CMK (cell line): Measurements from ENCODE around the gene OTOGL.
A peak's percentile ranks its signal among the peaks of the same experiment; 100 is the strongest.
"Not testable (repeated sequence)": the region's sequence is repeated elsewhere in the genome, so short reads cannot be mapped to it uniquely, and the experiment has no call there.

Experiments used
- DNase-seq: peaks from one replicate; pipeline ENCODE4 v3.0.0-alpha.2; 2010; ENCODE audit warnings: low read depth

OTOGL gene

DNA sequence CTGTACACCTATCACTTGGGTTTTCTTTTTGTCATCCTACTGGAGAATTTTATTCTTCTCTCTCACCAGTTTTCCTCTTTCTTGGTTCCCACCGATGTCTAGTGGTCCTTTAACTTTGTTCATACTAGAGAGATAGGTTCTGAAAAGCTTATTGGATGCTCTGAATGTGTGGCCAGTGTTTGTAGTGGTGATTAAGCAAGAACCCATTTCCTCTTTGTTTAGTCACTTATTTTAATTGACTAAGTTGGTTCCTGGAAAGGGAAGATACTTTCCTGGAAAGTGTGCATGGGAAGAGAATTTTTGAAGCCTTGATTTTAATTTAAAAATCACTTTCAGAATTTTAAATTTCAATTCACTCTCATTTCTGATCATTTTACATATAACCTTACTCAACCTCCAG, 127.2 kb downstream of the OTOGL start:
- DNase-seq: no peak

DNA sequence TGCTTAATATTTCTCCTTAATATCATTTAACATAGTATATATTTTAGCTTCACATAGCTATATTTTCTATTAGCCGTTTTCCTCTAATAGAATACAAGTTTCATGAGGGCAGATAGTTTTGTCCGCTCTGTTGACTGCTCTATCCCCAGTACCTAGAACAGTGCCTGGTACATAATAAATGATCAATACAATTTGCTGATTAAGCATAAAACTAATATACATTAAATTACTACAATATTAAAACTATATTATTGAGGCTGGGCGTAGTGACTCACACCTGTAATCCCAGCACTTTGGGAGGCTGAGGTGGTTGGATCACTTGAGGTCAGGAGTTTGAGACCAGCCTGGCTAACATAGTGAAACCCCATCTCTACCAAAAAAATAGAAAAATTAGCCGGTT, 128.6 kb downstream of the OTOGL start:
- not testable (repeated sequence) for DNase-seq

DNA sequence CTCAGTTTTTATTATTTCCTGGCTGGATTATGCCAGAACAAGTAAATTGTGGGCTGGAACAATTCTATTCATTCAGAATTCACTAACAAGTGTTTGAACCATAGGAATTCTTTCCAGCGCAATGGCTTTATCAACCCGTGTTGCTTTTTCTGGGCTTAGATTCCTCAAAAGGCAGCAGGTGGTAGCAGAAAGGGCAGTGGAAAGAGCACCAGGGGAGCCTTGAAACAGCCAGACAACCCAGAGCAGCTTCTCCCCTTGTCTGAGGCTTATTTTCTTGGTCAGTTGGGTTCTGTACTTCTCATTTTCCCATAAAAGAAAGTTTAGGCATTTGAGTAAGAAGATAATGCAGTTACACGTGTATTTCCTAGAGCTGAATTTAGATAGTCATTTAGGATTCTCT, 130.7 kb downstream of the OTOGL start:
- DNase-seq: no peak

DNA sequence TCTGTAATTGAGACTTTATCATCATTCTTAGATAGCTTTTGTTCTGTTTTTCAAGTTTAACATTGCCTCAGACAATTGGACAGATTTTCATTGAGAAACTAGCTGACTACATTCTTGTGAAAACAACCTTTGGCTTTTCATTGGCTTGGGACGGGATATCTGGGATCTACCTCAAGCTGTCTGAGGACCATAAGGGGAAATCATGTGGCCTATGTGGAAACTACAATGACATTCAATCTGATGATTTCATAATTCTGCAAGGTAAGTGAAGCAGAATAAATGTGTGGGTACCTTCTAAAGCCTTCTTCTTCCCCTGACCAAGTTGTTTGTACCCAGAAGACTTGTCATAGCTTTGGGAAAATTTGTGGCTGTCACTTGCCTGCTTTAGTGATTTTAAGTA, 133.5 kb downstream of the OTOGL start:
- DNase-seq: no peak

DNA sequence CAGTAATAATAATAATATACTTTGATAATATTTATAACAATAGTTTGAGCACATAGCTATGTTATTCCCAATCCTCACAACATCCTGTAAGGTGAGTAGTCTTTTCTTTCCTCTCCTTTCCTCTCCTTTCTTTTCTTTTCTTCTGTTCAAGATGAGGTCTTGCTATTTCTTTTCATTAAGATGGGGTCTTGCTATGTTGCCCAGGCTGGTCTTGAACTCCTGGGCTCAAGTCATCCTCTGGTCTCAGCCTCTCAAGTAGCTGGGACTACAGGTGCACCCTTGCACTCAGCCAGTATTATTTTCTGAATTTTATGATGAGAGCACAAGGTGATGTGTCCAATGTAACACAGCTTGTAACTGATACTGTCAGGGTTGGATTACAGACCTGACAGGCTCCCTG, 134.6 kb downstream of the OTOGL start:
- no peak for DNase-seq

GRCh38 chr12:80234667-80235066, 135.3 kb downstream of the OTOGL start:
- DNase-seq: no peak

GRCh38 chr12:80235944-80236343, 136.6 kb downstream of the OTOGL start:
- no peak for DNase-seq

- DNase-seq: no peak
Observed at GRCh38 chr12:80239867-80240266, 140.5 kb downstream of the OTOGL start.

GRCh38 chr12:80241576-80242273, 142.4 kb downstream of the OTOGL start:
- no peak for DNase-seq

GRCh38 chr12:80242321-80242720, 143.0 kb downstream of the OTOGL start:
- no peak for DNase-seq

DNA sequence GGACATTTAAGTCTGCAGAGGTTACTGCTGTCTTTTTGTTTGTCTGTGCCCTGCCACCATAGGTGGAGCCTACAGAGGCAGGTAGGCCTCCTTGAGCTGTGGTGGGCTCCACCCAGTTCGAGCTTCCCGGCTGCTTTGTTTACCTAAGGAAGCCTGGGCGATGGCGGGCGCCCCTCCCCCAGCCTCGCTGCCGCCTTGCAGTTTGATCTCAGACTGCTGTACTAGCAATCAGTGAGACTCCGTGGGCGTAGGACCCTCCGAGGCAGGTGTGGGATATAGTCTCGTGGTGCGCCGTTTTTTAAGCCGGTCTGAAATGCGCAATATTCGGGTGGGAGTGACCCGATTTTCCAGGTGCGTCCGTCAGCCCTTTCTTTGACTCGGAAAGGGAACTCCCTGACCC, 150.2 kb downstream of the OTOGL start:
- DNase-seq: not testable (repeated sequence)

DNA sequence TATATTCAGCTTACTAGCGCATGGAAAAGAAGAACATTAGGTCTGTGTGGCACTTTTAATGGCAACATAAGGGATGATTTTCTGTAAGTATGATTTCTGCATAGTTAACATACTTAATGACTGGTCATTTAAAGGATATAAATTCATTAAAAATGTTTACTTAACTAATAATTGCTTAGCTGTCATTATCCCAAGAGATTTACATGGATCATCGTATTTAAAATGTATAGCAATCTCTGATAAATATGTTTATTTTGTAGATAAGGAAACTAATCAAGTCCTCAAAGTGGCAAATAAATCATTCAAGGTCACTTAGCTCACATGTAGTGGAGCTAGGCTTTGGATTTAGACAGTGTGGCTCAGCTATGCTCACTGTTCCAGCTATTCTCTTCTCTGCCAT, 158.6 kb downstream of the OTOGL start:
- no peak for DNase-seq

GRCh38 chr12:80260269-80260668, 160.9 kb downstream of the OTOGL start:
- no peak for DNase-seq

DNA sequence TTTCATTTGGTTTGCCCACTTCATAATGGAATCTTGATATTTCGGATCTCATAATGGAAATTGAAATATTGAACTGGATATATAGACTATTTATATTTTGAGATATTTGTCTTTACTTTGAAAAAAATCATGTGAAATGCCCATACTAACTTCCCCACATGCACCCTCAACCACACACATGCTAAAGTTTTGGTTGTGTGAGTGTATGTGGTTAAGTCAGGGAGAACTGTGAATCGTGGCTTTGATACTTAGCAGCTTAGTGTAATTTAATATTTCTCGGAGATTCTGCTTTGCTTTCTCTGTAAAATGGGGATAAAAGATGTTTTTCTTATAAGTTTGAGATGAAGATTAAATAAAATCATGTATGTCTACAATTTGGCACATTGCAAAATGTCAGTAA, 162.1 kb downstream of the OTOGL start:
- no peak for DNase-seq

DNA sequence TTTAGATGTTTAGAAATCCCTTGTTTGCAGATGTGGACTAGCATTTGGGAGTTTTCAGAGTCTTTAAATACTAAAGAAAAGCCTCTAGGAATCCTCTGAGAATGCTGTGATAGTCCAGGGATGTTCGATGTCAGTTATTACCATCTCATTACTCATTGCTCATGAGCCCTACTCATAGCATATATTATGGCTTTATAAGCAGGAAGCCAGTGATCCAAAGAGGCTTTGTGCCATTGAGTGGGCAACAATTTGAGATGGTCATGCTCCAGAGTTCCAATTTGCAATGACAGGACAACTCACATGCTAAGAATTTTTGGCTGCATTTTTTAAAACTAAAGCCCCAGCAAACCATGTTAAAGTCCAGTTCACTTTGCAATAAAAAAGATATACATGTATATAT, 163.0 kb downstream of the OTOGL start:
- no peak for DNase-seq

DNA sequence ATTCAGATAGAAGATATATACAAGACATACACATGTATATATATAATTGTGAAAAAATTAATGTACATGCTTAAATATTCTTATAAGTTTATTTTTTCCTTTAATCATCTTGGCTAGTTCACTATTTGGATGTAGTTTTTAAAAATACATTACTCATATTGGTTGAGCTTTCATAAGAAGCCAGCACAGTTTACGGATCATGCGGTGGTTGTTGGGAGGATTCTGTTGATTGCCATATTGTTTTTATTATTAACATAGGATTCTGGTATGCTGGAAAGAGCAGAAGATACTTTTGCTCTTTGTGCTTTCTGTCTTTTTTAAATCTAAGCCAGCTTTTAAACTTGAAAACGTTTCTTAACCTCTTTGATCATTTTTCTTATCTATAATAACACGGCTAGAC, 163.4 kb downstream of the OTOGL start:
- no peak for DNase-seq

DNA sequence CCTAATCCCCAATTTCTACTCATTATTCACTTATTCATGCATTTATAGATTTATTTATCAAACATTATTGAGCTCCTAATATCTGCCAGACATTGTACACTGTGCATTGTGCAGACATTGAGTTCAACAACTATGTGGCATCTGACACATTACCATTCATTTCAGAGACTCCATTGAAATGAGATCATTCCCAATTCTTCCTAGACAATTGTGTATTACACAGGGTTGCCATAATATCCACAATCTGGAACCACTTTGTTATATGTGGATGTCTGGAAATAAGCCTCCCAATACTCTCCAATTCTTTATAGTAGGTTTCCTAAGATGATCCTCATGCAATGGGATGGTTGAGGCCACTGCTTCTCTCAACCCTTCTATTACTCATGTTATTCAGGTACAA, 165.0 kb downstream of the OTOGL start:
- no peak for DNase-seq

- no peak for DNase-seq
Observed at GRCh38 chr12:80264891-80265290, 165.6 kb downstream of the OTOGL start.

GRCh38 chr12:80268924-80269749, 169.8 kb downstream of the OTOGL start:
- no peak for DNase-seq

- peak; percentile 5 for DNase-seq
Observed at GRCh38 chr12:80269803-80270552, 170.6 kb downstream of the OTOGL start.

- no peak for DNase-seq
Observed at GRCh38 chr12:80271780-80272179, 172.4 kb downstream of the OTOGL start.

GRCh38 chr12:80272387-80272915, 173.1 kb downstream of the OTOGL start:
- no peak for DNase-seq

GRCh38 chr12:80273144-80273543, 173.8 kb downstream of the OTOGL start:
- DNase-seq: no peak
